K562 (cell line): ENCODE measurements around the gene PHF21A.

Experiments
- CREB1 ChIP-seq, 2 experiments: sonication (generic) in 1 of 2; formaldehyde crosslinking in 1 of 2; IDR thresholded peaks; 2 replicates each; pipeline versions ENCODE4 v1.6.1 to v1.8.0; 2012 to 2022; ENCODE audit warnings: inconsistent platforms in 1 of 2, mild to moderate bottlenecking in 1 of 2, missing genetic modification reagents in 1 of 2, moderate library complexity in 1 of 2
- NONO ChIP-seq, 2 experiments: fragments of 200-400 bp in 1 of 2; fragments of 450-650 bp in 1 of 2; formaldehyde crosslinking in 1 of 2; IDR thresholded peaks; 2 replicates each; pipeline ENCODE4 v1.6.1; 2017; ENCODE audit warnings: low read depth in 2 of 2, mild to moderate bottlenecking in 2 of 2, moderate library complexity in 2 of 2, low read length in 1 of 2
- POLR2A ChIP-seq: fragments of 450-650 bp; conservative IDR thresholded peaks from 2 replicates; pipeline ENCODE4 v1.6.1; 2016
- PTBP1 ChIP-seq: fragments of 200-400 bp; formaldehyde crosslinking; IDR thresholded peaks from 2 replicates; pipeline ENCODE4 v1.6.1; 2017; ENCODE audit warnings: low read depth, low read length
- SAP30 ChIP-seq: fragments of 200-600 bp; sonication (generic); IDR thresholded peaks from 2 replicates; pipeline ENCODE4 v1.6.1; 2012; ENCODE audit warnings: borderline replicate concordance, low read depth, mild to moderate bottlenecking, moderate library complexity, low read length, control low read depth, inconsistent platforms; ENCODE audit not compliant: insufficient read depth, poor library complexity, severe bottlenecking
- SMAD4 ChIP-seq: fragments of 250-450 bp; sonication (Bioruptor Pico); conservative IDR thresholded peaks from 2 replicates; pipeline ENCODE4 v1.8.0; 2021; ENCODE audit warnings: inconsistent platforms, mild to moderate bottlenecking, moderate library complexity
- SMC3 ChIP-seq: conservative IDR thresholded peaks from 2 replicates; pipeline ENCODE4 v1.6.1; 2011; ENCODE audit warnings: low read depth, low read length, improper control_type of control experiment; ENCODE audit not compliant: insufficient read depth
- TEAD4 ChIP-seq, 2 experiments: sonication (generic) in 1 of 2; formaldehyde crosslinking in 1 of 2; IDR thresholded peaks; 2 replicates each; pipeline versions ENCODE4 v1.6.1 to v1.8.0; 2012 to 2022; ENCODE audit warnings: borderline replicate concordance in 1 of 2, inconsistent platforms in 1 of 2, low read length in 1 of 2, mild to moderate bottlenecking in 1 of 2, missing genetic modification reagents in 1 of 2
- ZBTB17 ChIP-seq: fragments of 450-650 bp; formaldehyde crosslinking; IDR thresholded peaks from 2 replicates; pipeline ENCODE4 v1.4.0; 2020; ENCODE audit warnings: mild to moderate bottlenecking
- TF ChIP-seq, protein P1 (sequence below), 2 experiments: fragments of 450-650 bp; formaldehyde crosslinking in 1 of 2; IDR thresholded peaks; 2 replicates each; pipeline versions ENCODE4 v1.4.0 to v1.6.1; 2014 to 2020; ENCODE audit warnings: mild to moderate bottlenecking in 2 of 2, borderline replicate concordance in 1 of 2, low read depth in 1 of 2
- TF ChIP-seq, protein P2 (sequence below): sonication (generic); formaldehyde crosslinking; IDR thresholded peaks from 2 replicates; pipeline ENCODE4 v1.9.0; 2022; ENCODE audit warnings: mild to moderate bottlenecking, missing genetic modification reagents

DNA sequence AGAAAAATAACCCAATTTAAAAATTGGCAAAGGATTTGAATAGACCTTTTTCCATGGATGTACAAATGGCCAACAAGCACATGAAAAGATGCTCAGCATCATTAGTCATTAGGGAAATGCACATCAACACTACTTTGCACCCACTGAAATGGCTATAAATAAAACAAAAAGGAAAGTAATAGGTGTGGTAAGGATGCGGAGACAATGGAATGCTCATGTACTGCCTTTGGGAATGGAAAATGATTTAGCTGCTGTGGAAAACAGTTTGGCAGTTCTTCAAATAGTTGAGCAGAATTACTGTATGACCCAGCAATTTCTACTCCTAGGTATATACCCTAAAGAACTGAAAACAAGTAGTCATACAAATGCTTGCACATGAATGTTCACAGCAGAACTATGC lies 161.4 kb downstream of the PHF21A start:
- TF ChIP-seq SMAD4 (CRISPR knock-in tag) (no peak), NONO (IDR thresholded peaks at IDR 0.05; ENCODE audit: low read depth in 2 of 2, low read length in 1 of 2) (no peak), TEAD4 (IDR thresholded peaks at IDR 0.05; ENCODE audit: low read length) (no peak), TEAD4 (CRISPR knock-in tag; IDR thresholded peaks at IDR 0.05; ENCODE audit: borderline replicate concordance) (no peak), ZBTB17 (CRISPR knock-in tag) (no peak), SMC3 (no peak), POLR2A (no peak), SAP30 (no peak), PTBP1 (no peak), CREB1 (IDR thresholded peaks at IDR 0.05) (no peak), CREB1 (CRISPR knock-in tag; IDR thresholded peaks at IDR 0.05) (no peak)
- TF ChIP-seq, protein P1, sequence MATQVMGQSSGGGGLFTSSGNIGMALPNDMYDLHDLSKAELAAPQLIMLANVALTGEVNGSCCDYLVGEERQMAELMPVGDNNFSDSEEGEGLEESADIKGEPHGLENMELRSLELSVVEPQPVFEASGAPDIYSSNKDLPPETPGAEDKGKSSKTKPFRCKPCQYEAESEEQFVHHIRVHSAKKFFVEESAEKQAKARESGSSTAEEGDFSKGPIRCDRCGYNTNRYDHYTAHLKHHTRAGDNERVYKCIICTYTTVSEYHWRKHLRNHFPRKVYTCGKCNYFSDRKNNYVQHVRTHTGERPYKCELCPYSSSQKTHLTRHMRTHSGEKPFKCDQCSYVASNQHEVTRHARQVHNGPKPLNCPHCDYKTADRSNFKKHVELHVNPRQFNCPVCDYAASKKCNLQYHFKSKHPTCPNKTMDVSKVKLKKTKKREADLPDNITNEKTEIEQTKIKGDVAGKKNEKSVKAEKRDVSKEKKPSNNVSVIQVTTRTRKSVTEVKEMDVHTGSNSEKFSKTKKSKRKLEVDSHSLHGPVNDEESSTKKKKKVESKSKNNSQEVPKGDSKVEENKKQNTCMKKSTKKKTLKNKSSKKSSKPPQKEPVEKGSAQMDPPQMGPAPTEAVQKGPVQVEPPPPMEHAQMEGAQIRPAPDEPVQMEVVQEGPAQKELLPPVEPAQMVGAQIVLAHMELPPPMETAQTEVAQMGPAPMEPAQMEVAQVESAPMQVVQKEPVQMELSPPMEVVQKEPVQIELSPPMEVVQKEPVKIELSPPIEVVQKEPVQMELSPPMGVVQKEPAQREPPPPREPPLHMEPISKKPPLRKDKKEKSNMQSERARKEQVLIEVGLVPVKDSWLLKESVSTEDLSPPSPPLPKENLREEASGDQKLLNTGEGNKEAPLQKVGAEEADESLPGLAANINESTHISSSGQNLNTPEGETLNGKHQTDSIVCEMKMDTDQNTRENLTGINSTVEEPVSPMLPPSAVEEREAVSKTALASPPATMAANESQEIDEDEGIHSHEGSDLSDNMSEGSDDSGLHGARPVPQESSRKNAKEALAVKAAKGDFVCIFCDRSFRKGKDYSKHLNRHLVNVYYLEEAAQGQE (IDR thresholded peaks at IDR 0.05; ENCODE audit: borderline replicate concordance) = no peak
- TF ChIP-seq, protein P1 (CRISPR knock-in tag; IDR thresholded peaks at IDR 0.05; ENCODE audit: low read depth) = no peak
- TF ChIP-seq, protein P2, sequence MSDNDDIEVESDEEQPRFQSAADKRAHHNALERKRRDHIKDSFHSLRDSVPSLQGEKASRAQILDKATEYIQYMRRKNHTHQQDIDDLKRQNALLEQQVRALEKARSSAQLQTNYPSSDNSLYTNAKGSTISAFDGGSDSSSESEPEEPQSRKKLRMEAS (CRISPR knock-in tag) = no peak
